GM08714 (cell line): ENCODE data around the gene TMEM263.

Experiments used
- H3K4me3 ChIP-seq: fragments of 200-500 bp; sonication (Bioruptor generic); 2 replicates; pipeline ENCODE4 v1.5.1; 2014; ENCODE audit warnings: mild to moderate bottlenecking, low read length, inconsistent platforms
- ZNF274 ChIP-seq: IDR thresholded peaks from 2 replicates; pipeline ENCODE4 v1.6.1; 2012; ENCODE audit warnings: mild to moderate bottlenecking, low read depth, low read length

The TMEM263 gene

DNA sequence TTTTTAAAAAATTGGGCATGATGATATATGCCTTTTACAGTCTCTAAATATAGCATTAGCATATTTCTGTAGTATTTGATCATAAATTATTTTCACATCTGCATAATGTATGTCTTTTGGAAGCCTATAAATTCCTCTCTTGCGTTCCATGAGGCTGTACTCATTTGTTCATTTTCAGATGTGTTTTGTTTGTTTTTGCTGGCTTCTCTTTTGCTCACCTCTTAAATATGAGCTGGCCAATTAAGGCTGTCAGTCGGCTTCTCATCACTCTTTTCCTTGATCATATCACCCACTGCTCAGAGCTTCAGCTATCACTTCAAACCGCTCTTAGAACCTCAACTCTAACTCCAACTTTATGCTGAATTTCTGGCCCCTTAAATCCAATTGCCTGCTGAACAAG is 6.6 kb downstream of the TMEM263 start:
- H3K4me3 ChIP-seq, result no peak overlapping the region
- TF ChIP-seq ZNF274, result no peak

GRCh38 chr12:106964526-106964925 is 8.8 kb downstream of the TMEM263 start:
- TF ChIP-seq ZNF274, result no peak
- H3K4me3 ChIP-seq, result no peak overlapping the region

GRCh38 chr12:106971065-106971464 is 15.4 kb downstream of the TMEM263 start:
- no peak for TF ChIP-seq ZNF274
- no peak overlapping the region for H3K4me3 ChIP-seq

DNA sequence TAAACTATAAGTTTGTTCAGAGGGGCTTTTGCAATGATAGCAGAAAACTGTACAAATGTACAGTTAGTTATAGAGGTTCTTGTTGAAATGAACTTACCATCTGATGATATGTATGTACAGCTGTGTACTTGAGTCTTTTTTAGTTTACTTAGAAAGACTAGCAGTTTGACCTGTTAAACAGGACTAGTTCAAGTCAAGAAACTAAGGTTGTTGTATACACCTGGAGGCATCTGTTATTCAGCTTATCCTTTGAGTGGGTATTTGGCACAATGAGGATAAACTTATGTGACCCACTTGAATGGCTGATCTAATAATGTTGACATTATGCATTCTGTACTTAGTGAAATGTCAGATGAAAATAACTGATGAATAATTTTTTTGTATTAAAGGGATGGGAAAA is 17.8 kb downstream of the TMEM263 start:
- TF ChIP-seq ZNF274, result no peak

DNA sequence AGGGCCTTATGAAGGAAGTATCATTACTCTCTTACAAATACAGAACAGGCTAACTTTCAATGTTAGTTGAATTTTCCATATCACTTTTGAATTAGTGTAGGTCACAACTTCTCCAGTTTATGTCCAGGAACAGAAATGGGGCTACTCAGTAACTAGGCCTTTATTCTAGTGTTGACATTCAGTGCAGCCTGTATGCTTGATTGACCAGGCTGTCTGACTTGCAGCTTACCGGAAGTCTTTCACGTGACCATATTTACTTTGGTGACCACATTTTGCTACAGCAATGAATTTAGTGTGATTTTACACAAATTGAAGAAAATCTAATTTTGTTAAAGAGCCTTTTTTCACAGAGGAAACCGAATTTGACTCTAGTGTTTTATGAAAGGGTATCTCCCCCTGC is 18.8 kb downstream of the TMEM263 start:
- no peak overlapping the region for H3K4me3 ChIP-seq
- no peak for TF ChIP-seq ZNF274

More for the DNA sequence above, 17.8 kb downstream of the TMEM263 start:
- no peak overlapping the region for H3K4me3 ChIP-seq

- no peak for TF ChIP-seq ZNF274
- H3K4me3 ChIP-seq, result no peak overlapping the region
These were observed 19.4 kb downstream of the TMEM263 start for GRCh38 chr12:106975098-106975497.

DNA sequence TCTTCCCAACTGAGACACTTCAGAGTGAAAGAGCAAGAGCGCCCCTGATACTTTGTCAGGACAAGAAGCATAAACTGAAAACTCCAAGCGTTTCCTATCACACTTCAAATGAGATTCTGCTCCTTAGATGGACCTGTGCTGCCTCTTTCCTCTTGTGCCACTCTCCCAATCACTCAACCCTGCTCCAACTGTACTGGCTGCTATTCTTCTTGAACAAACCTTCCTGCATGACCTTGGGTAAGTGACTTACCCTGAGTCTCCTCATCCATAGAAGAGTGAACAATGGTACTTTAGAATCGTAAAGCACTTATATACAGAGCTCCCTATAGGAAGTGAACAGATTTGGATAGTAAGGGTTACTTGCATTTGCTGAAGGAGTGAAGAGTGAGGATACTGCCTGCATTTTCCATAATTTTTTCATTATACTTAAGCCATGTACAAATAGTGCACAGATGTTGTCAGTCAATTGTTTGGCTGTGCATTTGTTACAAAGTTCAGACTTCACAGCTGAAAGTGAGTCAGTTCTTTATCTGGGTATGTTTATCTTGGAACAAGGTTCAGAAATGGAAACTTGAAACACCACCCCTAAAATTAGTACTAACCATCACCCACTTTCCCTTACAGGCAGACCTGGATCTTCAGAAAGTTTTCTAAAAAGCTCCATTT is 20.4 kb downstream of the TMEM263 start:
- H3K4me3 ChIP-seq, result no peak overlapping the region
- TF ChIP-seq ZNF274, result no peak

- no peak overlapping the region for H3K4me3 ChIP-seq
- TF ChIP-seq ZNF274, result no peak
These were observed 21.0 kb downstream of the TMEM263 start for GRCh38 chr12:106976668-106977067.

GRCh38 chr12:106978035-106978800 is 22.5 kb downstream of the TMEM263 start:
- no peak for TF ChIP-seq ZNF274
- H3K4me3 ChIP-seq, result no peak overlapping the region

- H3K4me3 ChIP-seq, result no peak overlapping the region
- TF ChIP-seq ZNF274, result no peak
These were observed 25.2 kb downstream of the TMEM263 start for GRCh38 chr12:106980944-106981343.

DNA sequence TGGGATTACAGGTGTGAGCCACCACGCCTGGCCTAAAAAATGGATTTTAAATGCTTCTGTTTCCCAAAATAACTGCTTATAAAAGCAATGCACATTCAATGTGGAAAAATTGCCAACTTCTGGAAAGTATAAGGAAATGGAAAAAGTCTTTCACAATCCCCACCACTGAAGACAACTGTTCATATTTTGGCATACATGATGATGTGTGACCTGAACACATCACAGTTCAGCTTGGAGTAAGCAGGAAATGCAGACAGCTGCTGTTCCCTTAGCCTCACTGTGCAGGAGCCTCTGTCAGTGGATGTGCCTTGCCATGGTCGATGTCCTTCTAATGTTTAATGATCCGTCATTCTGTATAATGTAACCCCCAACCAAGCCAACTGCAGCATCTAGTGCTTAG is 26.1 kb downstream of the TMEM263 start:
- TF ChIP-seq ZNF274, result no peak
- no peak overlapping the region for H3K4me3 ChIP-seq

- no peak for TF ChIP-seq ZNF274
These were observed 26.5 kb downstream of the TMEM263 start for GRCh38 chr12:106982229-106982628.

GRCh38 chr12:106984588-106985137 is 29.0 kb downstream of the TMEM263 start:
- H3K4me3 ChIP-seq, result no peak overlapping the region
- no peak for TF ChIP-seq ZNF274

More at GRCh38 chr12:106982229-106982628, 26.5 kb downstream of the TMEM263 start:
- H3K4me3 ChIP-seq, result no peak overlapping the region

DNA sequence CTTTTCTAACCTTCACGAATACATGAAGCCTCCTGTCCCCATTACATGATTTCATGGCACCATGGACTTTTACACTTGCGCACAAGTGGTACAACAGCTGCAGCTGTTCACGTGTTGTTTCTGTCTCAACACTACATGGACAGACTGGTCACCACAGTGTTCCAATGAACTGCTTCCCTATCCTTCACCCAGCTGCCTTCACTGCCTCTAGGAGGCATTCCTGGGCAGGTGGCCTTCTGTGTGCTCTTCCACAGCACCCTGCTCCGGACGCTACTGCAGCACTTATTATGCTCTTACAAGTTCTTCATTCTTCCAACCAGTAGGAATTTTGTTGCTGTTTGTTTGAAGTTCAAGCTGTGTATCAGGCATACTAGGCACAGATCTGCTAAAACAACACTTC is 29.8 kb downstream of the TMEM263 start:
- TF ChIP-seq ZNF274, result no peak
- no peak overlapping the region for H3K4me3 ChIP-seq

DNA sequence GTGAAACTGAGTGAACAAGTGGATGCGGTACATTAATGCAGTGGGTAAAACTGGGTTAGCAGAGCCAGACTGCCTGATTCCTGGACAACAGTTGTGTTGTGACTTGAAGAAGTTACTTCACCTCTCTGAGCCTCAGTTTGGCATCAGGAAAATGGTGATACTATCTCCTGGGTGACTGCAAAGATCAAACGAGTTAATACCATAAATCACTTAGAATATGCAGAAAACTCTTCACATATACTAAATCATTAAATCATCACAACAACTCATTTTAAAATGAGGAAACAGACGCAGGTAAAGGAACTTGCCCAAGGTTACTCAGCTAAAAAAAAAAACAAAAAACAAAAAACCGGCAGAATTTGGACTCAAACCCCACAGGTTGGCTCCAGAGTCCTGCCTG is 30.4 kb downstream of the TMEM263 start:
- H3K4me3 ChIP-seq, result peak overlapping the region; percentile 83
- TF ChIP-seq ZNF274, result no peak
